Superior temporal gyrus (tissue), 1 donor: ENCODE results near the gene TICAM2.
A peak's percentile ranks its signal among the peaks of the same experiment; 100 is the strongest.
"Not testable (repeated sequence)": the region's sequence is repeated elsewhere in the genome, so short reads cannot be mapped to it uniquely, and the experiment has no call there.

Experiments
- DNase-seq: peaks from one replicate; pipeline ENCODE4 v3.0.0-alpha.2; 2016; ENCODE audit errors: extremely low spot score

The TICAM2 gene, protein sequence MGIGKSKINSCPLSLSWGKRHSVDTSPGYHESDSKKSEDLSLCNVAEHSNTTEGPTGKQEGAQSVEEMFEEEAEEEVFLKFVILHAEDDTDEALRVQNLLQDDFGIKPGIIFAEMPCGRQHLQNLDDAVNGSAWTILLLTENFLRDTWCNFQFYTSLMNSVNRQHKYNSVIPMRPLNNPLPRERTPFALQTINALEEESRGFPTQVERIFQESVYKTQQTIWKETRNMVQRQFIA

DNA sequence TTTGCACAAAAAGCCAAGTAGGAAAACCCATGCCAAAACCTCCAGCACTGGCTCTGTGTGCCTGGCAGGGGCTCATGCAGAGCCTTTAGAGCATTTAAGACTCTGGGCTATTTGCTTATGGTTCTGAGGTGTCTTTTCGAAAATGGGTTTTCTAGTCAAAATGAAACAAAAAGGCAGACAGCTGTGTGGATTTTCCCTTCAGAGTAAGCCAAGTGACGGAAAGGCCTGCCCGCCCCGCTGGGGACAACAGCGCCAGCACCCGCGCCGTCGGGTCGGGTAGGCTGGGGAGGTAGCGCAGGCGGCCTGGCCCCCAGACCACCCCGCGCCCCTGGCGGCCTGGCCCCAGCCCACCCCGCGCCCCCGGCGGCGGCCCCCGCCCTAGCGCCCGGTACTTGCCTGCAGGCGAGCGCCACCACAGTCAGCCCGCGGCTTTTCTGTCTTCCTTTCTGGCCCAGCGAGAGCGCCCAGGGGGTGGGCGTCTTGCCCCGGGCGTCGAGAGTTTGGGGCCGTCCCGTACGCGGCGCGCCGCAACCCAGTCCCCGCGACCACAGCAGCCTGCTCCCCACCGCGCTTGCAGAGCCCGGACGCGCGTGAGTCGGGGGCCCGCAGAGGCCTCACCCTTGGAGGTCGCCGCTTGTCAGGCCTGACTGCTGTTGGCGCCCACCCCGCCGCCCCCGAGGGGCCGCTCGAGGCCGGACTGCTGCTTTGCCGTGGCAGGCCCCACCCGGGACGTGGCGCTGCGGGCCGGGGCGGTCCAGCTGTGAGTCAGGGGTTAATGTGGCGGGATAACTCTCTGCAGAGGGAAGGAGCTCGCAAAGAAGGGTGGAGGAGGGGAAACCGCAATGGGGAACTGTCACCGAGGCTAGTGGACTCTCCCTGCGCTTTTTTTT is at the start of gene TICAM2:
Gene TICAM2, minus strand, starts transcription at position 779 of the 890 bp plus-strand sequence. CDS start 21,223 bp downstream, outside the sequence.
- DNase-seq = peak; percentile 61

DNA sequence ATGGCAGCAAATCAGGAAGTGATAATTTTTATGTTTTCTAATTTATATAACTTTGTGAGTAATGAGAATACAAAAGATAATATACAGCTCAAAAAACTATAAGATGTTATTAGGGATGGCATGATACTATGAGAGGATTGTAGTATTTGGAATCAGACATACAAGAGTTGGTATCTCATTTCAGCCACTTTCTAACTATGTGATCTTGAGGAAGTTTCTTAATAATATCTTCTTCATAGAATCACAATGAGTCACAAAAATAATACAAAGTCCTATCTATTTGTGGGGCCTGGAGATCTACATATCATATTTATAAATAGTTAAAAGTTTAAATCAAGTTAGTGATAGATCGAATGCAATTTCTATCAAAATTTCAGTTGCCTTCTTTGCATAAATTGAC is 47.3 kb upstream of the TICAM2 start:
- DNase-seq = no peak

DNA sequence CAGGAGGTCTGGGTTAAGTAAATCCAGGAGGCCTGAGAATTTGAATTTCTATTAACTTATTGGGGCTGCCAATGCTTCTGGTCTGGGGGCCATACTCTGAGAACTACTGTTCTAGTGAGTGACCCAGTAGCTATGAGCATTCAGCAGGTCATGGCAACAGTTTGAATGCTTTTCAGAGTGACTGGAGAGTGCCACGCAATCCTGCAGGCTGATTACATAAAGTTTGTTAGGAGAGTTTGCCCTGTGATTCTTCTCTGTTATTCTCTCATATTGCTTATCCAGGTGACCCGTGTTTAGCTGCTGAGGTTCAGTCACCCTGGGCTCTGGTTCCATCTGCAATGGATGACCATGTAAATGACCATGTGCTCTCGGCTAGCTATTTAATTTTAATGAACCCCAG is 45.8 kb upstream of the TICAM2 start:
- DNase-seq = no peak

DNA sequence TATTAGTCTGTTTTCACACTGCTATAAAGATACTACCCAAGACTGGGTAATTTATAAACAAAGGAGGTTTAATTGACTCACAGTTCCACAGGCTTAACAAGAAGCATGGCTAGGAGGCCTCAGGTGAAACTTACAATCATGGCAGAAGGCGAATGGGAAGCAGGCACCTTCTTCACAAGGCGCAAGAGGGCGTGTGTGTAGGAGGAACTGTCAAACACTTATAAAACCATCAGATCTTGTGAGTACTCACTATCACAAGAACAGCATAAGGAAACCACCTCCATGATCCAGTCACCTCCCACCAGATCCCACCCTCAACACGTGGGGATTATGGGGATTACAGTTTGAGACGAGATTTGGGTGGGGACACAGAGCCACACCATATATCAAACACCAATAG is 43.1 kb upstream of the TICAM2 start:
- DNase-seq = not testable (repeated sequence)

DNA sequence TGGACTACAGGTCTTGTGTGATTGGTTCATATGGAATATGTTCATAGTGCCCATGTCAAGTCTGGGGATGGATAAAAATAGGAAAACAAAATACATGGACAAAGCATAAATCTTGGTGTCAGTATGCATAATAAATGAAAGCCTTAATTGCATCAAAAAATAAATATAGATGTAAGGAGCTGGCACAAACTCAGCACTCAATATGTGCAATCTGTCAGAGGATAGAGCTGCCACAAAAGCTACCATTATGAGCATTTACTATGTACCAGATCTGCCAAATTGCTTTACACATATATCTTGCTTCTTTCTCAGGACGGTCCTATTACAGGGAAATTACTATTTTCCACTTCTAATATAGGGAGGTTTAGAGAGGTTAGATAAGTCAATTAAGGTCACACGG is 41.8 kb upstream of the TICAM2 start:
- DNase-seq = no peak

DNA sequence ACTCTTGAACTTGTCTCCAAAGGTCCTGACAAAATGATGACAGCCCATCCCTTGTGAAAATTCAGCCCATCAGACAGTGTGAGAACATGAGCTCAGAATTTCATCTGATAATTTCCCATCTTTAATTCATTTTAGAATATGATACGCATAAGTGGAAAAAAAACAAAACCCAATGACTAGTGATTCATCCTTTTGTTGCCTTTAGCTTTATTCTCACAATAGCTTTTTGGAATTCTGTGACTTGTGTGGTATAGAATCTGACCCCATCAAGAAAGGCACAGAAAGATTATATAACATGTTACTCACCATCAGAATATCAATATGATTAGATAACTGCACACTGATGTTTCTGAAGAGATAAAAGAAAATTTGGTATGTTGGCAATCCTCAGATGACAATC is 39.7 kb upstream of the TICAM2 start:
- DNase-seq = no peak

DNA sequence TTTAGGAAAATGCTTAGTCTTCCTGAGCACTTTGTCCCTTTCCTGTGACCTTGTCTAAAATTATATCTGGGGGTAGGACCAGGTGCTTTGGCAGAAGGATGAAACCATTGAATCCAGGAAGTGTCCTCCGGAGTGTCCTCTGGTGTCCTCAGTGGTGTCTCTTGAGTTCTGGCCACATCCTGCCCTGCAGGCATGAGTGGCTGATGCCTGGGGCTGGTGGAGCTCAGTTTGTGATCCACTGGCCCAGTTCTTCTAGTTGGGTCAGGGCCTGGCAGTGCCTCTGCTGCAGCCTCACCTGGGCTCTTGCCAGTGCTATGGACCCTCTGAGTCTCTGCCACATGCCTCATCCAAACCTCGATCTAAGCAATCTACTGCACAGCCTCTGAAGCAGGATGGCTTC is 38.0 kb upstream of the TICAM2 start:
- DNase-seq = no peak

DNA sequence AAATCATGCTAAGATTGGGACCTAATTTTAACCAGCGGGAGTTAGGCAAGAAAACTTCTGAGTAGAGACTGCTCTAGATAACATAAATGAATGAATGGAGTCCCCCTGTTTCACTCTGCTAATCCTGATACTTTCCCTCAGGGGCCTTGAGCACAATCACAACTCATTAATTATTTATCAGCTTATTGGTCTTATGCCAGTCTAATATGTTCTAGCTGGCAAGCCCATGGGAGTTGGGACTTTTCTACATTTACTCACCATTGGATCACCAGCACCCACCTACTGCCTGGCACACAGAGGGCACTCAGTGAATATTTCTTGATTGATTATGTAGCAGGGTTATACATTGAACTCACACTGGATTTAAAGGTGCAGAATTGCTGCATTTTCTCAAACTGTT is 37.1 kb upstream of the TICAM2 start:
- no peak for DNase-seq

DNA sequence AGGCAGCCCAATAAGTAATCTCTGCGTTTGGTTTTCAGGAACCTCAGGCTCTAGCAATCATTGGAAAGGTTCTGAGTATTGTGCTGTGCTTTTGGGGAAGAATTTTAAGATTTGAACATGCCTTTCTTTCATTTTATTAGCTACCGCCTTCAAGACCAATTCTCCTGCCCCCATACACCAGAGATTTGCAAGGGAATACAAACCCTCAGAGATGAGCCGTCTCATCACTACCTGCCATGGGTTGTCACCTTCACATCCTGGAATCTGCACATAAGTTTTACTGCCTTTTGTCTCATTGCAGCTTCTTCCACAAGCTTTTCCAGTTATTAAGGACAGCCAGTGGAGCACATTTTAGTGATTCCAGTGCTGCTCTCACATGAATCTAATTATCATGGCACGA is 35.2 kb upstream of the TICAM2 start:
- DNase-seq = no peak

DNA sequence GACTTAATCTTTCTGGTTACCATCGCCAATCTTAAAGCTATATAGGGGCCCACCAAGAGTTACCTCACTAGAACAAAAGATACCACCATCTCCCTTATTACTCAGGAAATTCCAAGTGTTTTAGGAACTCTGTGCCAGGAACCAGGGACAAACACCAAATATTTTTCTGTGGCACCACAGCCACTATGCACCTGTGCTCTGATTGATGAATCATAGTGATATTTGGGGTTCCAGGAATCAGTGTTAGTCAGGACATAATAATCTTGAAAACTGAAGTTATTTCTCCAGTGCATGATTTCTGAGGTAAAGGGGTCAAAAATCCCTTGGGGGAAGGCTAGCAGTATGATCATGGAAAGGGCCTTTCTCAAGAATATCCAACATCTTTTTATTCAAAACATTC is 33.7 kb upstream of the TICAM2 start:
- DNase-seq = no peak

DNA sequence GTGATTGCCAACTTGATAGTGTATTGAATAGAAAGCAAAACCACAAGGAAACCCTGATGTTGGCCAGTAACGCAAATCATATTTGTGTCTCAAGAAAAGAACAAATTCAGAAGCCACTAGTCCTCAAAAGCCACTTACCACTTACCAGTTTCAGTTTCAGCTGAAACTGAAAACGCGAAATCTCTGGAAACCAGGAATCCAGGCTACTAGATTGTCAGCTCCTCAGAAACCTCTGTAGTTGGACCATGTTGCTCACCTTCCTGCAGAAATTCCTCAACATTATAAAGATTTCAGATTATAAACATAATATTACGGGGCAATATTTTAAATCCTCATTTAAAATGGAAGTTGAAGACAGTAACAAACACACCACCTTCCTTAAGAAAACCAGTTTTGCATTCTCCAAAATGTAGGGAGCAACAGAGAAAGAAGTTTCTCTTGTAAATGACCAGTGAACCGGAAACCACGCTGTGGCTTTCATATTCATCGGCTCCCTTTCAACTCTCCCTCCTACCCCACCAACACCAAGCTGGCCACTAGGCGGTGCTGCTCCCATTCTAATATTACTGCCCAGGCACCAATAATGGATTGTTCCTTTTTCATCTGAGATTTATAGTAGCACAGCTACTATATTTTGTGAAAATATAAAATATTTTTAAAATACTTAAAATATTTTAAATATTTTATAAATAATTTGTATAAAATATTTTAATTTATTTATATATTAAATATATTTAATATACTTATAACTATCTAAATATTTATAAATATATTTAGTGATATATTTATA is 32.3 kb upstream of the TICAM2 start:
- DNase-seq = peak; percentile 96

DNA sequence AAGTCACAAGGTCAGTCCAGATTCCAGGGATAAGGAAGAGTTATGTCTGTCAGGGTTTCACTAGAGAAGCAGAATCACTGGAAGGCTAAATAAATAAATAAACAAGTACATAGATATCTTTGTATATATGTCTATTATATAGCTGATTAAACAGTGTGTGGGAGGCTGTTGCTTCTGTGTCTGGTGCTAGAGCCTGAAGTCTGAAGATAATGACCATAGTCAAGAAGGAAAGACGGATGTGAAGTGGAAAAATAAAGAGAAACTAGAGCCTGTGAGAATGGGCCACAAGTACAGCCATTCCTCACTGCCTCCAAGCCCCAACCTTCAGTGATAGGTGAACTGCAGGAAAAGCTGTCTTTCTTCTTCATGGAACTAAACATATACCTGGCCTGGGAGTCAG is 27.6 kb upstream of the TICAM2 start:
- DNase-seq = no peak

DNA sequence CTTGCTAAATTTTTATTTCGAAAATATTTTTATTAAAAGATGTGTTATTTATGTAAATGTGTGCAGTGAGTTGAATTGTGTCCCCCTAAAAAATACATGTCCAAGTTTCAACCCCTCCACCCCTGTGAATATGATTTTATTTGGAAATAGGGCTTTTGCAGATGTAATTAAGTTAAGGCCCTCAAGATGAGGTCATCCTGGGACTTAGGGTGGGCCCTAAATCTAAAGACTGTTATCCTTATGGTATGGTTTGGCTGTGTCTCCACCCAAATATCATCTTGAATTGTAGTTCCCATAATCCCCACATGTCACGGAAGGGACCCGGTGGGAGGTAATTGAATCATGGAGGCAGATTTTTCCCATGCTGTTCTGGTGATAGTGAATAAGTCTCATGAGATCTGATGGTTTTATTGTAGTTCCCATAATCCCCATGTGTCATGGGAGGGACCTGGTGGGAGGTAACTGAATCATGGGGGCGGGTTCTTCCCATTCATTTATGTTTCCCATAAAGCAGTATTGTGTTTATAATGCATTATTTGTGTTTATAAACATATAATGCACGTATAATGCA is 25.1 kb upstream of the TICAM2 start:
- no peak for DNase-seq

DNA sequence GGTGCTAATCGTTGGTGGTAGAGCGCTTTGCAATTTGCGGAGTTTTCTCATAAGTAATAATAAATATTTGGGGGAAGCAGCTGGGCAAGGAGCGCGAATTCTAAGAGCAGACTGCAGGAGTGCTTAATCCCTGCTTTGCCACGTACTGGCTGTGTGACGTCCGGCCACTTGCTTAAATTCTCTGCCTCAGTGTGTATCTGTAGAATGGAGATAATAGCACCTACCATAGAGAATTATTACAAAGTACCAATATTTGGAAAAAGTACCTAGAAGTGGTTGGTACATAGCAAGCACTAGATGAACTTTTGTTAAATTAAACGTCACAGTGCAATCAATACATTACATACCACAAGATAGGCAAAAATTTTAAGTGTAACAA is 24.2 kb upstream of the TICAM2 start:
- no peak for DNase-seq

DNA sequence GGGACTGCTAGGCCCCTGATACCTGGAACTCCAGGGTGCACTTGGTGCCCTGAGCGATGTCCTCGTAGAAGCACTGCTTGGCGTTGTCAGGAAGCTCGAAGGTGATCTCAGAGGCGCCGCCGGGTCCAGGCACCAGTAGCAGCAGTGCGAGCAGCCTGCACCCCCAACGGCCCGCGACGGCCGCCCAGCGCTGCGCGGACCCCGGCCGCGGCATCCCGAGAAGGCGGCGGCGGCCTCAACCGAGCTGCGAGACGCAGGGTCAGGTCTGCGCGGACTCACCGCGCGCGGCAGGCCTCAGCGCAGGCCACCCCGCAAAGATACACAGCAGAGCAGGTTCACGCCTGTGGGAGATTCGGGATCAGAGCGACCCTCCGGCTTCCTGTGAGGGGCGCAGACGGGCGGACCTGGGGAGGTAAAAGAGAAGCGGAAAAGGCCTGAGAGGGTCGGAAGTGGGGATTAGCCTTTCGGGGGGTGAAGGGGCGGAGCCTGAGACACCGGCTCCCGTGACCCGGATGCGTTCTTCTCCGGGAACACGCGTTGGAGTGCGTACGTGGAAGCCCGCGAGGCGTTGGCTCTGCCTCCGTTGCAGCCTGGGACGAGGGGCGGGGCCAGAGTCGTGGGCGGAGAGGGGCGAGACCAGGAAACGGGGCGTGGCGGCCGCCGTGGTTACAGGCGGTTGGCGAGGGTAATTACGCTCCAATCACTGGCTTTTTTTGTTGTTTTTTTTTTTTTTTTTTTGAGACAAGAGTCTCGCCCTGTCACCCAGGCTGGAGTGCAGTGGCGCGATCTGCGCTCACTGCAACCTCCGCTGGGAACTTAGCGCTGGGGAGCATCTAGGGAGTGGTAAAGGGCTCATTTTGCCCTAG is 23.5 kb upstream of the TICAM2 start, which contains the start of gene TMED7:
Gene TMED7, minus strand, starts transcription at position 458 of the 866 bp plus-strand sequence. Its CDS starts 244 bp downstream, at position 214.
- peak; percentile 98 for DNase-seq

DNA sequence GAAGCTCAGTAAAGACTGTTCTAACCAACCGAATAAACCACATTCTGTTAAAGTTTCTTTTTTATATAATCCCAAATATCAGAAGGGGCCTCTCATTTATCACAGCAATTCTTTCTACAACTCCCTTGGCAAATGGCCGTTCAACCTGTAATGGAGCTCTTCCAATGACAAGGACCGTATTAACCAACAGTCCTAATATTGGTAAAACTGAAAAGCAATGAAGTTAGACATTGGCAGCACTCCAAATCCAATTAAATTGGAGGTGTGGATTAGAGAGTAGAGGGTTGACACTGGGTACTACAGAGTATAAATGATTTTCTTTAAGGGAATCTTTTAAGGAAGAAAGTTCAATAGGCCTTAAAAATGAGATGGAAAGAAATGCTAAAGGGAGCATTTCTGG is 22.7 kb upstream of the TICAM2 start:
- no peak for DNase-seq

DNA sequence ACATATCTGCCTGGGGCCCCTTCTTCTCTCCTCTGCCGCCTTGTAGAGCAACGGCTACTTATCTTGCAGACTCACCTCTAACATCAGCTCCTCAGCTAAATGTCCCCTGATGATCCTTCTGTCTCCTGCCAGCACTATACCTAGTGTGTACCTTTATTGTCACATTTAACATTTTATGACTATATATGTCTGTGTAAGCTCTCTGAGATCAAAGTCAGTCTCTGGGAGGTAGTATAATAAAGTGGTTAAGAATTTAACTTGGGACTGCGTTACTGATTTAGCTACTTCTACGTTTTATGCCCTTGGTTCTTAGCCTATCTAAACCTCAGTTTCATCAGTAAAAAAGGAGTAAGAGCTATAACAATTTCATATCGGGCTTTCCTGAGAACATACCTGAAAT is 21.4 kb upstream of the TICAM2 start:
- no peak for DNase-seq

DNA sequence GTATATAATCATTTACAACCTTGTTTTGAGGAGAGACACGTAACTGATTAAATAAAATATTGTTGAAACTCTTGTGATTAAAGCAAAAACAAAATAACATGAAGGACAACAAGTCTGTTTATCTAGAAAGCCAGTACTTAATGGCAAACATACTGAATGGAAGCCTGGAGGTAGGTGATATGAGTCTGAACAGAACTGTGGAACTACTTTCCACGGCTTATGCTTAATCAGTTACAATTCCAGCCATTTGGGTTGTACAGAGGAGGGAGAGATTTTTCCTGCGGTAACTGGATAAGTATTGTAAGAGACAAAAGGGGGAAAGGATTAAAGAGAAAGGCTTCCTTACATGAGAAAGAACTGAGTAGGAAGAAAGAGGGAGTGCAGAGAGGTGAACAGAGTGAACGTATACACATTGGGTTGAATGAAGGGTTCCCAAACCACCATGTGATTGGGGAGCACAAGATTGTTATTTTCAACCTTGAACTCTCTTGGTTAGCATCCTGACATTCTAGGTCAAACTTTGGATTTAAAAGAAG is 19.2 kb upstream of the TICAM2 start:
- no peak for DNase-seq

DNA sequence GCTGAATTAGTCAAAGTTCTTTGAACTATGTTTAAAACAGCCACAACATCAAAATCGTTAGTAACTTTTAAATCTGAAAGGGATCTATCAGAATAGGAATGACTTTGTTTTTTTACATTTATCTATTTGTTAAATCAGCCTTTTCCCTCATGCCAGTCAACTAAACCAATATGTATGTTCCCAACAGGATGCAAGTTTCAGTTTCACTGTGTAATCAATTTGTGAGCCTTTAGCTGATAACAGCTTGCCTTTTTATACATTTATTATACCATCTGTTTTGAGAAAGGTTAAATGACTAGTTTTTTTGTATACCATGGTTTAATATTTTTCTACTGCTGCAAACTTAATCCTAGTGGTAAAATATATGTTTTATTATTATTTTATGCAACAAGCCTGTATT is 14.6 kb upstream of the TICAM2 start:
- DNase-seq = no peak

DNA sequence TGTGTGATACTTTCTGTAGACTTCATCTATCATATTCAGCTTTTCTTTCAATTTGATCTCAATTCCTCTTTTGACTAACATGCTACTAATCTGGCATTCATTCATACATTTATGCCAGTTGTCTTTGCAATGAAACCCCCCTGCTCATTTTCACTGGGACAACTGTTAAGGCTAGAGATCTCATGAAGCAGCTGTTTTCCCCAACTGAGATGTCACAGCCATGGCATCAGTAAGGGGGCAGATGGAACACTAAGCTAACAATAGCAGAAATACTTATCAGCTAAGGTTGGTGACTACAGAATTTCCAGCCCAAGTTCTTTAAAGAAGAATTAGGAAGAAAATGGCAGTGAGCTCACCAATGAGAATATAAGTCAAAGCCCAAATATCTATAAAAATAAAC is 14.2 kb upstream of the TICAM2 start:
- no peak for DNase-seq

DNA sequence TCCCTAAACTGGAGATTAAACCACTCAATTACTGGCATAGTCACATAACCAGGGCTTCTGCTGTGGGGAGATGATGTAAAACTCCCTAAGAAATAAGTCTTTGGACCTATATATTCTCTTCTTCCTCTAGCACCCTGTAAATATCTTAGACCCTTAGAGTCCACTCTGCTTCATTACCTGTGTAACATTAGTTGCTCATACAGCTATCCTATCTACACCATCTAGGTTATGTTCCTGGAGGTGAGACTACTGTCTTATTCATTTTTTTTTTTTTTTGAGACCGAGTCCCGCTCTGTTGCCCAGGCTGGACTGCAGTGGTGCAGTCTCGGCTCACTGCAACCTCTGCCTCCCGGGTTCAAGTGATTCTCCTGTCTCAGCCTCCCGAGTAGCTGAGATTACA is 9.6 kb upstream of the TICAM2 start:
- no peak for DNase-seq
